ENCODE measurements around the gene RARS2.

Gene RARS2

GRCh38 chr6:87606199-87606598 lies 16.4 kb upstream of the RARS2 start:
- Histone ChIP-seq H2AFZ (ENCODE audit: low read depth) (no peak overlapping the region), H3K4me3 (IDR thresholded peaks at IDR 0.05; ENCODE audit: insufficient read depth, low read depth, low read length) (no peak overlapping the region), H3K4me2 (no peak overlapping the region), H3K36me3 (ENCODE audit: insufficient read depth) (no peaks in the 10 kb centered on the region), H3K79me2 (ENCODE audit: insufficient read depth, low read depth) (no peaks in the 10 kb centered on the region), H4K20me1 (ENCODE audit: insufficient read depth) (no peaks in the 10 kb centered on the region), H3K27ac (peak overlapping the region; percentile 16; the same call in 1 of the 2 replicates), H3K9ac (no peak overlapping the region), H3K27me3 (ENCODE audit: insufficient read depth, low read depth) (no peaks in the 10 kb centered on the region), H3K4me1 (ENCODE audit: low read depth, poor library complexity, severe bottlenecking) (peaks cover 35% of the 10 kb centered on the region)
- no peak for TF ChIP-seq CTCF (conservative IDR thresholded peaks at IDR 0.05; ENCODE audit: low read depth, low read length)

DNA sequence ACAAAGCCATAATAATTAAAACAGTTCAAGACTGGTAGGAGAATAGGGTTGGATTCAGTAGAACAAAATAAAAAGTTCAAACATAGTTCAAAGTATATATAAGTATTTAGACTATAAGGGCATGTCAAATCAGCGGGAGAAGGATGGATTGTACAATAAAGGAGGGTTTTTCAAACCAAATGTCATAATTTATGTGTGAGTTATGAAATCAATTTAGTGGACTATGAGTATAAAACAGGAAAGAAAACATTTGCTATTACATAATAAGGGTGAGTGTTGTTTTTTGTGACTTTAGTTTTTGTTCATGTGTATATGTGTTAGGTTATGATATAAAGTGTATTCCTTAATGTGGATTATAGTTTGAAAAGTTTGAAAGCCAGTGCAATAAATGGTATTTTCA lies 10.8 kb upstream of the RARS2 start:
- no peak overlapping the region for H3K4me3 ChIP-seq (IDR thresholded peaks at IDR 0.05; ENCODE audit: insufficient read depth, low read depth, low read length)
- no peak for TF ChIP-seq CTCF (conservative IDR thresholded peaks at IDR 0.05; ENCODE audit: low read depth, low read length)
- no peak overlapping the region for H3K9ac ChIP-seq
- no peaks in the 10 kb centered on the region for H3K36me3 ChIP-seq (ENCODE audit: insufficient read depth)
- no peak overlapping the region for H3K4me2 ChIP-seq
- no peaks in the 10 kb centered on the region for H3K79me2 ChIP-seq (ENCODE audit: insufficient read depth, low read depth)
- peaks cover 13% of the 10 kb centered on the region for H3K4me1 ChIP-seq (ENCODE audit: low read depth, poor library complexity, severe bottlenecking)
- no peaks in the 10 kb centered on the region for H4K20me1 ChIP-seq (ENCODE audit: insufficient read depth)
- H3K27me3 ChIP-seq (ENCODE audit: insufficient read depth, low read depth): no peaks in the 10 kb centered on the region
- no peak overlapping the region for H2AFZ ChIP-seq (ENCODE audit: low read depth)
- no peak overlapping the region for H3K27ac ChIP-seq

DNA sequence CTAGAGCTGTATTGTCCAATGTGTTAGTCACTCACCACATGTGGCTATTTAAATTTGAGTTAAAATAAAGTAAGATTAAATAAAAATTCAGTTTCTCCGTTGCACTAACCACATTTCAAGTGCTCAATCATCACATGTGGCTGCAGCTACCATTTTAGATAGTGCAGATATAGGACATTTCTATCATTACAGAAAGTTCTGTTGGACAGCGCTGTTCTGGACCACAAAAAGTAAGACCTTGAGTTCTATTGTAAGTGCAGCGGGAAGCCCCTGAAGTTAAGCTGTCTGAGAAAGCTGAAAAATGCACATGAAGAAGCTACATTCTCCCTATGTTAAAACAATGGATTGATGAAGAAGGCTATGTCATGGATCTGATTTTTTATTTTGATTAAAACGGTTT lies 1.2 kb upstream of the RARS2 start:
- Histone ChIP-seq H3K27me3 (ENCODE audit: insufficient read depth, low read depth) (no peaks in the 10 kb centered on the region), H3K79me2 (ENCODE audit: insufficient read depth, low read depth) (peaks cover 63% of the 10 kb centered on the region), H4K20me1 (ENCODE audit: insufficient read depth) (no peaks in the 10 kb centered on the region), H3K4me1 (ENCODE audit: low read depth, poor library complexity, severe bottlenecking) (peaks cover 32% of the 10 kb centered on the region), H2AFZ (ENCODE audit: low read depth) (no peak overlapping the region), H3K4me3 (IDR thresholded peaks at IDR 0.05; ENCODE audit: insufficient read depth, low read depth, low read length) (peak overlapping the region; percentile 25), H3K9ac (peak overlapping the region; percentile 66; the same call in 1 of the 2 replicates), H3K27ac (no peak overlapping the region; the same call in 1 of the 2 replicates), H3K36me3 (ENCODE audit: insufficient read depth) (no peaks in the 10 kb centered on the region), H3K4me2 (peak overlapping the region; percentile 77)
- no peak for TF ChIP-seq CTCF (conservative IDR thresholded peaks at IDR 0.05; ENCODE audit: low read depth, low read length)

DNA sequence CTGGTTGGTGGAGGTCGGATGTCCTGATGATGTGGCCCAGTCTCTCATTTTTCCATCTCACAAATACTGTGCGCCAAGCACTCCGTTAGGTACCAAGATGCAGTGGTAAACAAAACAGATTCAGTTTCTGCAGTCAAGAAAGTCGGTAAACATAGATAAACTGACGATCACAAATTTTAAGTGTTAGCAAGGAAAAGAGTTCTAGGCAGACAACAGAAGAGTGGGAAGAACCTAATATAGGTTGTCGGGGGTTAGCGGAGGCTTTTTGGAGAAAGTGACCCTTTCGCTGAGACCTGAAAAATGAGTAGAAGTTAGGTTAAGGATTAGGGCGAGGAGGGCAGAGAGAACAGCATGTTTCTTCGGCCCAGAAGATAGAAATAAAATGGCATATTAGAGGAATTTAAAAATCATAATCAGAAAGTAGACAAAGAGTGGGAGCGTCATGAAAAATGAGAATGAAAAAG lies 662 bp upstream of the RARS2 start:
- H2AFZ ChIP-seq (ENCODE audit: low read depth): peak overlapping the region; percentile 66; the same call in 1 of the 2 replicates
- no peak for TF ChIP-seq CTCF (conservative IDR thresholded peaks at IDR 0.05; ENCODE audit: low read depth, low read length)

More for the DNA sequence above, 662 bp upstream of the RARS2 start:
- peaks cover 67% of the 10 kb centered on the region for H3K79me2 ChIP-seq (ENCODE audit: insufficient read depth, low read depth)
- peaks cover 32% of the 10 kb centered on the region for H3K4me1 ChIP-seq (ENCODE audit: low read depth, poor library complexity, severe bottlenecking)
- H3K4me3 ChIP-seq (IDR thresholded peaks at IDR 0.05; ENCODE audit: insufficient read depth, low read depth, low read length): peak overlapping the region; percentile 40
- H3K9ac ChIP-seq: peak overlapping the region; percentile 66; the same call in 1 of the 2 replicates
- no peaks in the 10 kb centered on the region for H3K36me3 ChIP-seq (ENCODE audit: insufficient read depth)
- peak overlapping the region; percentile 77 for H3K4me2 ChIP-seq
- H3K27ac ChIP-seq: peak overlapping the region; percentile 47
- H4K20me1 ChIP-seq (ENCODE audit: insufficient read depth): no peaks in the 10 kb centered on the region
- no peaks in the 10 kb centered on the region for H3K27me3 ChIP-seq (ENCODE audit: insufficient read depth, low read depth)
